Measurements from ENCODE around the gene ZBTB7C.

ZBTB7C gene

DNA sequence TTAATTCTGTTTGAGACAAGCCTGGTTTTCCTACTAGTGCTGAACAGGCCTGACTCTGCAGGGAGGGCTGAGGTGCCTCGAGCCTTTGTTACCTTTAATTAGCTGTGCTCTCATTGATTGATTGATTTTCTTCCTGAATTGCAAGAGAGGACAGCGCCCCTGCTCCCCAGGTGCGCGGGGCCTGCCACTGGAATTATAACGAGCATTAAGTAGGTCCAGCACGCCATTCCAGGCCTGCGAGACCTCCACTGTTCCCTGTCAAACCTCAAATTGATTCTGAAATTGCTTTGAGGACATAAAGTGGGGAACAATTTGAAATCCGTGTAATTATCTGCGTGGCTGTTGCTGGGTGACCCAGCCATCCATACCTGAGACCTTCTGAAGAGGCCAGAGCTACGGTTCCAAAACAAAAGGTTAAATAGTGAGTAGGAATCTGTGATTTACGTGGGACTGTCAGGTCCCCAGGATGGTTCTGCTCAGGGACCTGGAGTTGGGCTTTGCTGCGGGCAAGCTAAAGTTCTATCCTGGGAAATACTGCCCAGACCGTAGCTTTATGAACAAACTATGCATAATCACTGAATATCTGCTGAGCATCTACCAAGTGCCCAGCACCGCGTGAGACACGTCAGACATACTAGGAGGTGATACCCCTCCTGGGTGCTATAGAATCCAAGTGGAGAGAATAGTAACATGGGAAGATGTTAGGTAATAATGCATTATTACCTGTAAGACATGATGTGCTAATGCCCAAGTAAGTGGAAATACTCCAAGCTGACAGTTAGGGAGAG is 104.1 kb downstream of the ZBTB7C start:
- H3K4me3 ChIP-seq (ENCODE audit: low read depth in 1 of 2, low read length in 2 of 2): no peak overlapping the region
- no peaks in the 10 kb centered on the region for H3K9me3 ChIP-seq (ENCODE audit: low read length)
- no peak overlapping the region for H3K9ac ChIP-seq (ENCODE audit: low read length)
- no peaks in the 10 kb centered on the region for H3K27me3 ChIP-seq (ENCODE audit: control insufficient read depth in 1 of 2, insufficient read depth in 2 of 2, low read length in 2 of 2)
- H3K4me1 ChIP-seq (ENCODE audit: insufficient read depth, low read length): no peaks in the 10 kb centered on the region
- H3K27ac ChIP-seq (ENCODE audit: low read depth, low read length): no peak overlapping the region
- no peaks in the 10 kb centered on the region for H3K36me3 ChIP-seq (ENCODE audit: insufficient read depth, low read length)

DNA sequence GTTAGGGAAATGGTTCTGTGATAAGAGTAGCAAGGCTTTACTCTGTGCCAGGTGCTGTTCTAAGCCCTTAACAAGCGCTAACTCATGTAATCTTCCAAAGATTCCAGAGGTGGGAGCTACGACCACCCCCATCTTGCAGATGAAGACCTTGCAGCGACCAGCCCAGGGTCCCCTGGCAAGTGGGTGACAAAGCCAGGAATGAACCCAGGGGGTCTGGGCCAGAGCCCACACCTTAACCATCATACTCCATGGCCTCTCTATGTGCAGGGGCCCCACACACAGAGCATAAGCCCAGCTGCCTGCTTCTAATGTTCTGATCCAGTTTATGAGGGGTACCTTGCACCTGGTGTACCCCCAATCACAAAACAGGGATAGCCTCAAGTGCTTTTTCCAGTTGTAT is 105.3 kb downstream of the ZBTB7C start:
- Histone ChIP-seq H3K4me3 (ENCODE audit: low read depth in 1 of 2, low read length in 2 of 2) (no peak overlapping the region), H3K4me1 (ENCODE audit: insufficient read depth, low read length) (no peaks in the 10 kb centered on the region), H3K9me3 (ENCODE audit: low read length) (no peaks in the 10 kb centered on the region), H3K27ac (ENCODE audit: low read depth, low read length) (no peak overlapping the region), H3K9ac (ENCODE audit: low read length) (no peak overlapping the region), H3K36me3 (ENCODE audit: insufficient read depth, low read length) (no peaks in the 10 kb centered on the region), H3K27me3 (ENCODE audit: control insufficient read depth in 1 of 2, insufficient read depth in 2 of 2, low read length in 2 of 2) (no peaks in the 10 kb centered on the region)

- H3K4me3 ChIP-seq (ENCODE audit: low read depth in 1 of 2, low read length in 2 of 2): no peak overlapping the region
- no peaks in the 10 kb centered on the region for H3K4me1 ChIP-seq (ENCODE audit: insufficient read depth, low read length)
- no peaks in the 10 kb centered on the region for H3K9me3 ChIP-seq (ENCODE audit: low read length)
- no peak overlapping the region for H3K9ac ChIP-seq (ENCODE audit: low read length)
- no peak overlapping the region for H3K27ac ChIP-seq (ENCODE audit: low read depth, low read length)
- H3K36me3 ChIP-seq (ENCODE audit: insufficient read depth, low read length): no peaks in the 10 kb centered on the region
- H3K27me3 ChIP-seq (ENCODE audit: control insufficient read depth in 1 of 2, insufficient read depth in 2 of 2, low read length in 2 of 2): no peaks in the 10 kb centered on the region
Measured at GRCh38 chr18:48302736-48303135, 106.4 kb downstream of the ZBTB7C start.

GRCh38 chr18:48300463-48300961 is 108.7 kb downstream of the ZBTB7C start:
- Histone ChIP-seq H3K4me3 (ENCODE audit: low read depth in 1 of 2, low read length in 2 of 2) (no peak overlapping the region), H3K4me1 (ENCODE audit: insufficient read depth, low read length) (no peaks in the 10 kb centered on the region), H3K9me3 (ENCODE audit: low read length) (no peaks in the 10 kb centered on the region), H3K27ac (ENCODE audit: low read depth, low read length) (no peak overlapping the region), H3K9ac (ENCODE audit: low read length) (no peak overlapping the region), H3K27me3 (ENCODE audit: control insufficient read depth in 1 of 2, insufficient read depth in 2 of 2, low read length in 2 of 2) (no peaks in the 10 kb centered on the region), H3K36me3 (ENCODE audit: insufficient read depth, low read length) (no peaks in the 10 kb centered on the region)

DNA sequence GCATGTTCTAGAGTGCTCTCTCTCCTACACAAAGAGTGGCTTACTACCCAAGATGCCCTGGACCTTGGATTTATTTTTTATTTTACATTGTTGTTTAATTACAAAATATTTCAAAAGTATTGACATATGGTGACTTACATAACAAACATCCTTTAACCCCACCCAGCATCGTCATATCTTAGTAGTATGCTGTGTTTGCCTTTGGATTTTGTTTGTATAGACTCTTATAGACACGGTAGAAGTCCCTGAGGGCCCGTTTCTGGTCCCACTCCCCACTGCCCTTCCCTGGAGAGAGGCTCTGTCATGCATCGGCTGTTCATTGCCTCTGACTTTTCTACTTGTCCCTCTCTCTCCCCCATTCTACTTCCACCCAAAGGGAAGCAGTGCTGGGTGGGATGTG is 112.0 kb downstream of the ZBTB7C start:
- Histone ChIP-seq H3K9ac (ENCODE audit: low read length) (no peak overlapping the region), H3K4me3 (ENCODE audit: low read depth in 1 of 2, low read length in 2 of 2) (no peak overlapping the region), H3K4me1 (ENCODE audit: insufficient read depth, low read length) (no peaks in the 10 kb centered on the region), H3K27me3 (ENCODE audit: control insufficient read depth in 1 of 2, insufficient read depth in 2 of 2, low read length in 2 of 2) (no peaks in the 10 kb centered on the region), H3K27ac (ENCODE audit: low read depth, low read length) (no peak overlapping the region), H3K9me3 (ENCODE audit: low read length) (no peaks in the 10 kb centered on the region), H3K36me3 (ENCODE audit: insufficient read depth, low read length) (no peaks in the 10 kb centered on the region)

DNA sequence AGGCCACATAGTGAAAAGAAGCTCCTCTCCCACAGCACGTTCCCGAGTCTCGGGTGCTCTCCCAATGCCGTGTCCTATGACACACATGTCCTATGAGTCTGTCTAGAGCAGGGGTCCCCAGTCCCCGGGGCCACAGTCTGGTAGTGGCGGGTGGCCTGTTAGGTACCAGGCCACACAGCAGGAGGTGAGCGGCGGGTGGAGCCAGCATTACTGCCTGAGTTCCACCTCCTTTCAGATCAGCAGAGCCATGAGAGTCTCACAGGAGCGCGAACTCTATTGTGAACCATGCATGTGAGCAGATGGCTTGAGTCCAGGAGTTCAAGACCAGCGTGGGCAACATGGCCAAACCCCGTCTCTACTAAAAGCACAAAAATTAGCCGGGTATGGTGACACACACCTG is 112.6 kb downstream of the ZBTB7C start:
- no peak overlapping the region for H3K4me3 ChIP-seq (ENCODE audit: low read depth in 1 of 2, low read length in 2 of 2)
- H3K36me3 ChIP-seq (ENCODE audit: insufficient read depth, low read length): no peaks in the 10 kb centered on the region
- H3K9me3 ChIP-seq (ENCODE audit: low read length): no peaks in the 10 kb centered on the region
- H3K27me3 ChIP-seq (ENCODE audit: control insufficient read depth in 1 of 2, insufficient read depth in 2 of 2, low read length in 2 of 2): no peaks in the 10 kb centered on the region
- H3K27ac ChIP-seq (ENCODE audit: low read depth, low read length): no peak overlapping the region
- no peak overlapping the region for H3K9ac ChIP-seq (ENCODE audit: low read length)
- no peaks in the 10 kb centered on the region for H3K4me1 ChIP-seq (ENCODE audit: insufficient read depth, low read length)

- H3K27me3 ChIP-seq (ENCODE audit: control insufficient read depth in 1 of 2, insufficient read depth in 2 of 2, low read length in 2 of 2): no peaks in the 10 kb centered on the region
- no peaks in the 10 kb centered on the region for H3K4me1 ChIP-seq (ENCODE audit: insufficient read depth, low read length)
- H3K4me3 ChIP-seq (ENCODE audit: low read depth in 1 of 2, low read length in 2 of 2): no peak overlapping the region
- no peaks in the 10 kb centered on the region for H3K9me3 ChIP-seq (ENCODE audit: low read length)
- H3K36me3 ChIP-seq (ENCODE audit: insufficient read depth, low read length): no peaks in the 10 kb centered on the region
- H3K27ac ChIP-seq (ENCODE audit: low read depth, low read length): no peak overlapping the region
- H3K9ac ChIP-seq (ENCODE audit: low read length): no peak overlapping the region
Measured at GRCh38 chr18:48295586-48296311, 113.4 kb downstream of the ZBTB7C start.

- Histone ChIP-seq H3K27me3 (ENCODE audit: control insufficient read depth in 1 of 2, insufficient read depth in 2 of 2, low read length in 2 of 2) (no peaks in the 10 kb centered on the region), H3K9me3 (ENCODE audit: low read length) (no peaks in the 10 kb centered on the region), H3K27ac (ENCODE audit: low read depth, low read length) (no peak overlapping the region), H3K9ac (ENCODE audit: low read length) (no peak overlapping the region), H3K36me3 (ENCODE audit: insufficient read depth, low read length) (no peaks in the 10 kb centered on the region), H3K4me3 (ENCODE audit: low read depth in 1 of 2, low read length in 2 of 2) (no peak overlapping the region), H3K4me1 (ENCODE audit: insufficient read depth, low read length) (no peaks in the 10 kb centered on the region)
Measured at GRCh38 chr18:48294899-48295585, 114.1 kb downstream of the ZBTB7C start.

DNA sequence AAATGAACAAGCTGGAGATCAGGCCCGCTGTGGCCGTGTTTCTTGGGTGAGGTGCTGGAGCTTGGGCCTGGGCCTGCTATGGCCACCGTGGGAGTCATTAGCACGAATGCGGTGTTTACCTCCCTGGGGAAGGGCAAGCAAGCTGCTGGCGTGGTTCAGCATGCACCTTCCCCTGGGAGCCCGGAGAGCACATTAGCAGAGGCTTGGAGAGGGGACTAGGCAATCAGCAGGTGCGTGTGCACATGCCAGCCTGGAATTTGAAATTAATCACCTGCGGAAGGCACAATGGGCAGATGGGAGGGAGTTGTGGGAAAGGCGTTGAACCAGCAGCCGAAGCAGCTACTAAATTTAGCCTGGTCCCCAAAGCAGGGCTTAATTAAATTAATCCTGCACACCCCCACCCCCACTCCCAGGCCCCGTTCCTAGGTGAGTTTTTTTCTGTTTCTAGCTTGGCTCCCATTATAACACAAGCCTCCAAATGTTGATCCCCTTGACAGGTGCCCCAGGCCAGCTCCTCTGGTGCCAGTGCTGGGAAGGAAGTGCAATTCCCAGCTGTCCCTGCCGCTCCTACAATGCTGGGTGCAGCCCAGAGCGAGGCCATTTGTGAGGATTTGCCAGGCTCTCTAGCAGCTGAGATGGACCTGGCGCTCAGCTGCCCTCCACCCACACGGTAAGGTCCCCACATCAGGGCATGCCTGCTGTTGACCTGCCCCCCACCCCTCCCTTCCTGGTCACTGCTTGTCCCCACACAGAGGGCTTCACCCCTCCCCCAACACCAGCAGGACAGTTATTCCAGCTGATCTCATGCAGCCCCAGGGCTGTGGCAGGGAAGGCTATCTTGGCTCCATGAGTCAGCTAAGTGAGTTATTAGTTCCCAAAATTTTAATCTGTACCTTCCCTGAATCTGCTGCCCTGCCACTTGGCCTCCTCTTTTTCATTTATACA is 115.0 kb downstream of the ZBTB7C start:
- Histone ChIP-seq H3K36me3 (ENCODE audit: insufficient read depth, low read length) (no peaks in the 10 kb centered on the region), H3K4me3 (ENCODE audit: low read depth in 1 of 2, low read length in 2 of 2) (no peak overlapping the region), H3K27ac (ENCODE audit: low read depth, low read length) (no peak overlapping the region), H3K4me1 (ENCODE audit: insufficient read depth, low read length) (no peaks in the 10 kb centered on the region), H3K9ac (ENCODE audit: low read length) (no peak overlapping the region), H3K27me3 (ENCODE audit: control insufficient read depth in 1 of 2, insufficient read depth in 2 of 2, low read length in 2 of 2) (no peaks in the 10 kb centered on the region), H3K9me3 (ENCODE audit: low read length) (no peaks in the 10 kb centered on the region)

- H3K4me3 ChIP-seq (ENCODE audit: low read depth in 1 of 2, low read length in 2 of 2): no peak overlapping the region
- no peaks in the 10 kb centered on the region for H3K9me3 ChIP-seq (ENCODE audit: low read length)
- no peaks in the 10 kb centered on the region for H3K36me3 ChIP-seq (ENCODE audit: insufficient read depth, low read length)
- no peak overlapping the region for H3K27ac ChIP-seq (ENCODE audit: low read depth, low read length)
- no peak overlapping the region for H3K9ac ChIP-seq (ENCODE audit: low read length)
- H3K27me3 ChIP-seq (ENCODE audit: control insufficient read depth in 1 of 2, insufficient read depth in 2 of 2, low read length in 2 of 2): no peaks in the 10 kb centered on the region
- no peaks in the 10 kb centered on the region for H3K4me1 ChIP-seq (ENCODE audit: insufficient read depth, low read length)
Measured at GRCh38 chr18:48292782-48293424, 116.3 kb downstream of the ZBTB7C start.
